ENCODE measurements around the gene CLIC2.

CLIC2 gene

DNA sequence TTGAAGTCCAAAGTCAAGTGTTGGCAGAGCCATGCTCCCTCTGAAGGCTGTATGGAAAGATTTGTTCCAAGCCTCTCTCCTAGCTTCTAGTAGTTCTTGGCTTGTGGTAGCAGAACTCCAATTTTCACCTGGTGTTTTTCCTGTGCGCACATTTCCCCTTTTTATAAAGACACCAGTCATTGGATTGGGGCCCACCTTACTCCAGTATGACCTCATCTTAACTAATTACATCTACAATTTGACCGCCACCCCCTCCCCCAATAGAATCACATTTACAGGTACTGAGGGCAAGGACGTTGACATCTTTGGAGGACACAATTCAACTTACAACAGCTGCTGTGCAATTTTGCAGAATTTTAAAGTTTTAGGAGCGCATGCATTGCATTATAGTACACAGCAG, 86.9 kb downstream of the CLIC2 start:
- TF ChIP-seq, protein P1, sequence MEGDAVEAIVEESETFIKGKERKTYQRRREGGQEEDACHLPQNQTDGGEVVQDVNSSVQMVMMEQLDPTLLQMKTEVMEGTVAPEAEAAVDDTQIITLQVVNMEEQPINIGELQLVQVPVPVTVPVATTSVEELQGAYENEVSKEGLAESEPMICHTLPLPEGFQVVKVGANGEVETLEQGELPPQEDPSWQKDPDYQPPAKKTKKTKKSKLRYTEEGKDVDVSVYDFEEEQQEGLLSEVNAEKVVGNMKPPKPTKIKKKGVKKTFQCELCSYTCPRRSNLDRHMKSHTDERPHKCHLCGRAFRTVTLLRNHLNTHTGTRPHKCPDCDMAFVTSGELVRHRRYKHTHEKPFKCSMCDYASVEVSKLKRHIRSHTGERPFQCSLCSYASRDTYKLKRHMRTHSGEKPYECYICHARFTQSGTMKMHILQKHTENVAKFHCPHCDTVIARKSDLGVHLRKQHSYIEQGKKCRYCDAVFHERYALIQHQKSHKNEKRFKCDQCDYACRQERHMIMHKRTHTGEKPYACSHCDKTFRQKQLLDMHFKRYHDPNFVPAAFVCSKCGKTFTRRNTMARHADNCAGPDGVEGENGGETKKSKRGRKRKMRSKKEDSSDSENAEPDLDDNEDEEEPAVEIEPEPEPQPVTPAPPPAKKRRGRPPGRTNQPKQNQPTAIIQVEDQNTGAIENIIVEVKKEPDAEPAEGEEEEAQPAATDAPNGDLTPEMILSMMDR (conservative IDR thresholded peaks at IDR 0.05; ENCODE audit: low read depth): no peak
- no peak overlapping the region for H3K27ac ChIP-seq
- POLR2A ChIA-PET (ENCODE audit: low non-redundant PET): no interaction called here
- no peak for DNase-seq (ENCODE audit: low spot score)
- CTCF ChIA-PET: no interaction called here

DNA sequence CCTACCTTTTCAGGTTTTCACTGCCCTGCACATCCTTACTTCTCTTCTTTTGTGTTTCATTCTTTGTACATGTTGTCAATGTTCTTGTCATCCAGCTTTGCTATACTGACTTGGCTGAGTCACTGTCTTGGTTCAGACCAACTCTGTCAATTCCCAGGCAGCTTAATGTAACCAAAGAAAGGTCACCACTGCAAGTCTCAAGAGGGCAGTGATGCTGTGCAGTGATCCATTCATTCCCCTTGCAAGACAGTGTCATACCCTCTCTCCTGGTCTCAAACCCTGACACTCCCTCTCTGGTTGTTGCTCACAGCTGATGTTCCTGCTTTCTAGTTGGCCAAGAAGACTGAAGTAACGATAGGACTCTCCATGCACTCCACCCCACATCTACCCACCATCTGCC, 87.7 kb downstream of the CLIC2 start:
- ChIA-PET CTCF (no interaction called here), POLR2A (ENCODE audit: low non-redundant PET) (no interaction called here)
- no peak overlapping the region for H3K27ac ChIP-seq
- no peak for DNase-seq (ENCODE audit: low spot score)
- TF ChIP-seq, protein P1 (conservative IDR thresholded peaks at IDR 0.05; ENCODE audit: low read depth): no peak

DNA sequence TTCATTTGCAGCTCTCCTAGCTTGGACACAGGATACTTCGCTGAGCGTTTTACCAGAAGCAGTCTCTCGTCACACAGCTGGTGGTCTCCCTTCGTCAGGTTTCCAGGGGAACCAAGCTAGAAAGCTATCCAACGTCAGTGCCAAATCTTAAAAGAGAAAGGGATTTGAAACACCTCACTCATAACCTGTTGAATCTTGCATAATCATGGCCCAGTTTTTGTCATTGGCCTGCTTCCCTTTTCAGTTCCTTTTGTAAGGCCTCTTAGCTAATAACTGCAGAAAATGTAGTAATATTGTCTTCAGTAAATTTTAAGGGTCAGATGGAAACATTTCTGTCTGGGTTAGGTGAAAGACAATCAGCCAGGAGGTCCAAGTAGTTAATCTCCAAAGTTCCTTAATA, 92.1 kb downstream of the CLIC2 start:
- ChIA-PET POLR2A (ENCODE audit: low non-redundant PET) (no interaction called here), CTCF (no interaction called here)
- no peak overlapping the region for H3K27ac ChIP-seq
- DNase-seq (ENCODE audit: low spot score): no peak
- TF ChIP-seq, protein P1 (conservative IDR thresholded peaks at IDR 0.05; ENCODE audit: low read depth): no peak

DNA sequence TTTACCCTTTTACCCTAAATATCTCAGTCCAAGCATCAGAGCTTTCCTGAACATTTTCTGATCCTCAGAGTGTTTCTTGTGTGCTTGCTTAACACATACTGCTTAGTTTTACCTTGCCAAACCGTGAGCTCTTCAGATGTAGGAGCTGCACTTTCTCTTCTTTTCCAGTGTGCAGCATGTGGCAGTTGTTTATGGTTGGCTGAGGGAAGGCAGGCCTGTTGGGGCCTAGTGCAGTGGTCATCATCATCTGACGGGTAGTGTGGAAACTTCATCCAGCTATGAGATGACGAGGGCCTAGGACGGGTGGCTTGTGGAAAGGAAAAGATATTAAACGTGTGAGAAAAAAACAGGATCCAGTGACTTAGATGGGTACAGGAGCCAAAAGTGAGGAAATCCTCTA, 96.7 kb downstream of the CLIC2 start:
- POLR2A ChIA-PET (ENCODE audit: low non-redundant PET): no interaction called here

DNA sequence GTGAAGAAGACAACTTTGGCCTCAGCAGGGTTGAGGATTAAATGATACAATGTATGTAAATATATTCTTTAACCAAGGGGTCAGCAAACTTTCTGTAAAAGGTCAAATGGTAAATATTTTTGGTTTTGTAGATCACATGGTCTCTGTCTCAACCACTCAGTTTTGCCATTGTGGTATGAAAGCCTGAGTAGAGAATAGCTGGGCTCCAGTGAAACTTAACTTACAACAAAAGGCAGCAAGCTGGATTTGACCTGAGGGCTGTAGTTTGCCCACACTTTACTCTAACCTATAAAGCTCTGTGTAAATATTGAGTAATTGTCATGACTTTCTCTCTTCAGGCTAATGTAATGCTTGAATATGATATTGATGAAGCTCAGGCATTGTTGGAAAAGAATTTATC, 98.5 kb downstream of the CLIC2 start:
- no peak for DNase-seq (ENCODE audit: low spot score)
- no peak overlapping the region for H3K27ac ChIP-seq
- TF ChIP-seq, protein P1 (conservative IDR thresholded peaks at IDR 0.05; ENCODE audit: low read depth): no peak
- CTCF ChIA-PET: no interaction called here
- POLR2A ChIA-PET (ENCODE audit: low non-redundant PET): no interaction called here

More for the DNA sequence above, 96.7 kb downstream of the CLIC2 start:
- H3K27ac ChIP-seq: no peak overlapping the region
- TF ChIP-seq, protein P1 (conservative IDR thresholded peaks at IDR 0.05; ENCODE audit: low read depth): no peak
- CTCF ChIA-PET: no interaction called here
- DNase-seq (ENCODE audit: low spot score): no peak

DNA sequence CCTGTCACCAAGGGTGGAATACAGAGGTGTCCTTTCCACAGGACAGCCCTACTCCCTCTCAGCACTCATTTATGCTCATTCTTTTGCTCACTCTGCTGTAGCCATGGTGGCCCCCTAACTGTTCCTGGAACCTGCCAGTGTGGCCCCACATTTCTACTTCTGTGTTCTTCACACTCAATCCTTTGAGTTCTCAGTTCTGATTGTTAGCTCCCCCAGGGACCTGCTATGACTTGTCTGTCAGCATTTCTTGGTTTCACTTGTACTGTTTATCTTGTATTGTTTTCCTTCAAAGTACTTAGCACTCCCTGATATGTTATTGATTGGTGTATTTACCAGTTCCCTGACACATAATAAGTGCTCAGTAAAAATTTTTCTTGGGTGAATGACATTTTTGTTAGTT, 103.3 kb downstream of the CLIC2 start:
- ChIA-PET CTCF (interaction anchor here (1.2 kb wide), 1 partner anchor 14 kb away, joined by 3 read pairs; no protein-coding TSS in a partner anchor), POLR2A (ENCODE audit: low non-redundant PET) (no interaction called here)
- no peak overlapping the region for H3K27ac ChIP-seq
- TF ChIP-seq, protein P1 (conservative IDR thresholded peaks at IDR 0.05; ENCODE audit: low read depth): no peak
- no peak for DNase-seq (ENCODE audit: low spot score)
